ENCODE results near the gene ZCWPW2.
A peak's percentile ranks its signal among the peaks of the same experiment; 100 is the strongest.

Gene ZCWPW2

GRCh38 chr3:28347374-28348264, 902 bp upstream of the ZCWPW2 start:
- Histone ChIP-seq H3K23ac (ENCODE audit: low read length) (peak overlapping the region; percentile 19), H3K4ac (ENCODE audit: low read depth, low read length) (no peak overlapping the region), H2BK120ac (ENCODE audit: low read depth, low read length) (no peak overlapping the region), H2BK5ac (ENCODE audit: low read length) (no peak overlapping the region), H2BK15ac (replicated peaks; ENCODE audit: low read depth) (no peak overlapping the region), H4K5ac (ENCODE audit: low read length) (no peak overlapping the region), H3K4me1 (ENCODE audit: control insufficient read depth, low read depth, low read length) (peaks cover 1% of the 10 kb centered on the region), H2AK5ac (ENCODE audit: low read length) (no peak overlapping the region), H3K9ac (ENCODE audit: low read length) (peak overlapping the region; percentile 83), H3K4me2 (ENCODE audit: low read length) (peak overlapping the region; percentile 67), H3K27ac (ENCODE audit: low read depth, low read length) (peak overlapping the region; percentile 91), H3K27me3 (ENCODE audit: insufficient read depth, low read length, poor library complexity) (no peaks in the 10 kb centered on the region), H3K79me1 (ENCODE audit: low read length) (peaks cover 4% of the 10 kb centered on the region), H4K8ac (ENCODE audit: low read depth, low read length) (no peak overlapping the region), H3K18ac (ENCODE audit: low read length) (no peak overlapping the region), H3K56ac (ENCODE audit: low read length) (peak overlapping the region; percentile 86), H3K79me2 (ENCODE audit: control insufficient read depth, insufficient read depth, low read length) (peaks cover 15% of the 10 kb centered on the region), H3K36me3 (ENCODE audit: control insufficient read depth, insufficient read depth, low read length) (no peaks in the 10 kb centered on the region), H3K4me3 (ENCODE audit: low read length) (peak overlapping the region; percentile 85)
- whole genome bisulfite sequencing (ENCODE audit: extremely low coverage, insufficient coverage, low lambda C conversion rate), result no CpG with 5 or more reads among the region's 16 CpGs
- peak; percentile 18 for DNase-seq

GRCh38 chr3:28348265-28348628, 274 bp upstream of the ZCWPW2 start:
- Histone ChIP-seq H3K79me1 (ENCODE audit: low read length) (peaks cover 4% of the 10 kb centered on the region), H3K79me2 (ENCODE audit: control insufficient read depth, insufficient read depth, low read length) (peaks cover 15% of the 10 kb centered on the region), H3K18ac (ENCODE audit: low read length) (peak overlapping the region; percentile 9), H2BK15ac (replicated peaks; ENCODE audit: low read depth) (no peak overlapping the region), H3K56ac (ENCODE audit: low read length) (peak overlapping the region; percentile 86), H3K4ac (ENCODE audit: low read depth, low read length) (no peak overlapping the region), H3K27me3 (ENCODE audit: insufficient read depth, low read length, poor library complexity) (no peaks in the 10 kb centered on the region), H3K27ac (ENCODE audit: low read depth, low read length) (peak overlapping the region; percentile 91), H3K4me2 (ENCODE audit: low read length) (peak overlapping the region; percentile 67), H2BK5ac (ENCODE audit: low read length) (no peak overlapping the region), H2AK5ac (ENCODE audit: low read length) (no peak overlapping the region), H3K9ac (ENCODE audit: low read length) (peak overlapping the region; percentile 83), H4K8ac (ENCODE audit: low read depth, low read length) (no peak overlapping the region), H3K36me3 (ENCODE audit: control insufficient read depth, insufficient read depth, low read length) (no peaks in the 10 kb centered on the region), H3K4me3 (ENCODE audit: low read length) (peak overlapping the region; percentile 85), H2BK120ac (ENCODE audit: low read depth, low read length) (no peak overlapping the region), H4K5ac (ENCODE audit: low read length) (no peak overlapping the region), H3K4me1 (ENCODE audit: control insufficient read depth, low read depth, low read length) (peaks cover 1% of the 10 kb centered on the region), H3K23ac (ENCODE audit: low read length) (peak overlapping the region; percentile 19)
- WGBS (ENCODE audit: extremely low coverage, insufficient coverage, low lambda C conversion rate), result no CpG with 5 or more reads among the region's 16 CpGs
- no peak for DNase-seq

GRCh38 chr3:28349469-28350000, 1.0 kb downstream of the ZCWPW2 start:
- Histone ChIP-seq H3K36me3 (ENCODE audit: control insufficient read depth, insufficient read depth, low read length) (no peaks in the 10 kb centered on the region), H3K4ac (ENCODE audit: low read depth, low read length) (no peak overlapping the region), H3K79me1 (ENCODE audit: low read length) (peaks cover 4% of the 10 kb centered on the region), H3K18ac (ENCODE audit: low read length) (no peak overlapping the region), H3K9ac (ENCODE audit: low read length) (peak overlapping the region; percentile 91), H3K23ac (ENCODE audit: low read length) (no peak overlapping the region), H2BK15ac (replicated peaks; ENCODE audit: low read depth) (no peak overlapping the region), H3K27me3 (ENCODE audit: insufficient read depth, low read length, poor library complexity) (no peaks in the 10 kb centered on the region), H2BK120ac (ENCODE audit: low read depth, low read length) (no peak overlapping the region), H3K56ac (ENCODE audit: low read length) (peak overlapping the region; percentile 94), H4K5ac (ENCODE audit: low read length) (no peak overlapping the region), H2BK5ac (ENCODE audit: low read length) (no peak overlapping the region), H3K4me1 (ENCODE audit: control insufficient read depth, low read depth, low read length) (peaks cover 1% of the 10 kb centered on the region), H3K4me3 (ENCODE audit: low read length) (peak overlapping the region; percentile 76), H3K27ac (ENCODE audit: low read depth, low read length) (peak overlapping the region; percentile 91), H2AK5ac (ENCODE audit: low read length) (no peak overlapping the region), H3K79me2 (ENCODE audit: control insufficient read depth, insufficient read depth, low read length) (peaks cover 15% of the 10 kb centered on the region), H3K4me2 (ENCODE audit: low read length) (peak overlapping the region; percentile 39), H4K8ac (ENCODE audit: low read depth, low read length) (no peak overlapping the region)
- 100% methylated on average over 1 of the region's 13 CpGs for WGBS (ENCODE audit: extremely low coverage, insufficient coverage, low lambda C conversion rate)
- DNase-seq, result no peak

GRCh38 chr3:28376424-28376823, 27.9 kb downstream of the ZCWPW2 start:
- no peak overlapping the region for H3K23ac ChIP-seq (ENCODE audit: low read length)
- H3K18ac ChIP-seq (ENCODE audit: low read length), result no peak overlapping the region
- no peak overlapping the region for H3K4ac ChIP-seq (ENCODE audit: low read depth, low read length)
- H4K5ac ChIP-seq (ENCODE audit: low read length), result no peak overlapping the region
- no peak overlapping the region for H2AK5ac ChIP-seq (ENCODE audit: low read length)
- no peak overlapping the region for H2BK15ac ChIP-seq (replicated peaks; ENCODE audit: low read depth)
- no peak for DNase-seq
- no peaks in the 10 kb centered on the region for H3K27me3 ChIP-seq (ENCODE audit: insufficient read depth, low read length, poor library complexity)
- H3K79me2 ChIP-seq (ENCODE audit: control insufficient read depth, insufficient read depth, low read length), result no peaks in the 10 kb centered on the region
- no peak overlapping the region for H3K56ac ChIP-seq (ENCODE audit: low read length)
- H3K4me3 ChIP-seq (ENCODE audit: low read length), result no peak overlapping the region
- no peak overlapping the region for H3K9ac ChIP-seq (ENCODE audit: low read length)
- H2BK5ac ChIP-seq (ENCODE audit: low read length), result no peak overlapping the region
- no peaks in the 10 kb centered on the region for H3K36me3 ChIP-seq (ENCODE audit: control insufficient read depth, insufficient read depth, low read length)
- no peak overlapping the region for H2BK120ac ChIP-seq (ENCODE audit: low read depth, low read length)
- no CpG with 5 or more reads among the region's 4 CpGs for WGBS (ENCODE audit: extremely low coverage, insufficient coverage, low lambda C conversion rate)
- no peaks in the 10 kb centered on the region for H3K4me1 ChIP-seq (ENCODE audit: control insufficient read depth, low read depth, low read length)
- H3K79me1 ChIP-seq (ENCODE audit: low read length), result no peaks in the 10 kb centered on the region
- no peak overlapping the region for H3K4me2 ChIP-seq (ENCODE audit: low read length)
- H4K8ac ChIP-seq (ENCODE audit: low read depth, low read length), result no peak overlapping the region
- H3K27ac ChIP-seq (ENCODE audit: low read depth, low read length), result no peak overlapping the region

GRCh38 chr3:28386049-28386448, 37.5 kb downstream of the ZCWPW2 start:
- Histone ChIP-seq H2BK5ac (ENCODE audit: low read length) (no peak overlapping the region), H3K27me3 (ENCODE audit: insufficient read depth, low read length, poor library complexity) (no peaks in the 10 kb centered on the region), H3K79me2 (ENCODE audit: control insufficient read depth, insufficient read depth, low read length) (no peaks in the 10 kb centered on the region), H2AK5ac (ENCODE audit: low read length) (no peak overlapping the region), H3K36me3 (ENCODE audit: control insufficient read depth, insufficient read depth, low read length) (no peaks in the 10 kb centered on the region), H3K4me2 (ENCODE audit: low read length) (no peak overlapping the region), H3K56ac (ENCODE audit: low read length) (no peak overlapping the region), H3K18ac (ENCODE audit: low read length) (no peak overlapping the region), H3K4ac (ENCODE audit: low read depth, low read length) (no peak overlapping the region), H2BK120ac (ENCODE audit: low read depth, low read length) (no peak overlapping the region), H3K79me1 (ENCODE audit: low read length) (no peaks in the 10 kb centered on the region), H3K27ac (ENCODE audit: low read depth, low read length) (no peak overlapping the region), H3K9ac (ENCODE audit: low read length) (no peak overlapping the region), H3K4me3 (ENCODE audit: low read length) (no peak overlapping the region), H3K23ac (ENCODE audit: low read length) (no peak overlapping the region), H4K5ac (ENCODE audit: low read length) (no peak overlapping the region), H4K8ac (ENCODE audit: low read depth, low read length) (no peak overlapping the region), H2BK15ac (replicated peaks; ENCODE audit: low read depth) (no peak overlapping the region), H3K4me1 (ENCODE audit: control insufficient read depth, low read depth, low read length) (no peaks in the 10 kb centered on the region)
- no CpG with 5 or more reads among the region's 5 CpGs for WGBS (ENCODE audit: extremely low coverage, insufficient coverage, low lambda C conversion rate)
- no peak for DNase-seq
